ENCODE results near the gene FMOD. TPM values are rescaled to one million over a fixed set of nuclear protein-coding genes. Genes with fewer than 3 reads are reported as not detected.

Gene FMOD
- total RNA-seq, result 10 to 100 TPM in 2 of 4 donors, 1 to 10 TPM in 2; 4.3 to 29.9 (median 9.9) TPM

DNA sequence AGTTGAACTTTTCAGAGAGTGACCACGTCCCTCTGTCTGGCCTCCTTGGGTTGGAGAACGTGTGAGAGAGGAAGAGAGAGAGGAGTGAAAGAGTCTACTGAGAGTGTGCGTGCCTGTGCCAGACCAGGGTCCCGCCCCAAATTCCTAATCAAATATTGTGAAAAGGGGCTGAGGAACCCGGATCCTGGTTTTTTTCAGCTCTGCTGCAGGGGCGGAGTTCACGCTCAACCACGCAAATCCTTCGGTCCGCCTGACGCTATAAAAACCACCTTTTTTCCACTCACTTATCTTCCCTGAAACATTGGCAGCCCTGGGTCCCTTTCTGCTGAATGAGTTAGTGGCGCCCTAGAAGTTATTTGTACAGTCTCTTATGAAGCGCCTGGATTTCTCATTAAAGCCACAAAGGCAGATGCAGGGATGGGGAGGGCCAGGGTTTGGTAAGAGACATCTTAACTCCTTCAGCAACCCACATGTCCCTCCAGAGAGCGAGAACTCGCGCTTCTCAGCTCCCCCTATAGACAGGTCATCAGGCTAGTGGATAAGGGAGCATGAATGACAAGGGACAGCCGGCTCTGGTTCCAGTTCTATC lies at the start of gene FMOD:
Gene FMOD, minus strand, starts transcription at position 86 of the 589 bp plus-strand sequence. CDS start 2,852 bp downstream, outside the sequence.
- H3K4me1 ChIP-seq, result peaks cover 3 to 30% (median 7%) of the 10 kb centered on the region in 3 donors
- peak within 1 kb of the TSS in 3 of 4 donors; percentile 54 to 67 (median 62) for H3K27ac ChIP-seq
- WGBS, 2 donors, result 11 to 15% methylated on average over 16 to 17 of the region's 17 CpGs
- intact Hi-C loops (cut with DNase I), result no loop called here
- no peak for DNase-seq
- peak within 1 kb of the TSS in 3 of 4 donors; percentile 16 to 46 (median 27) for H3K4me3 ChIP-seq
- H3K9me3 ChIP-seq, result no peaks in the 10 kb centered on the region
- H3K36me3 ChIP-seq, result no peaks in the 10 kb centered on the region
- no peaks in the 10 kb centered on the region for H3K27me3 ChIP-seq
- peak in 1 of 4 donors; percentile 37 for TF ChIP-seq POLR2A (IDR thresholded peaks at IDR 0.05)
- TF ChIP-seq, protein P1, sequence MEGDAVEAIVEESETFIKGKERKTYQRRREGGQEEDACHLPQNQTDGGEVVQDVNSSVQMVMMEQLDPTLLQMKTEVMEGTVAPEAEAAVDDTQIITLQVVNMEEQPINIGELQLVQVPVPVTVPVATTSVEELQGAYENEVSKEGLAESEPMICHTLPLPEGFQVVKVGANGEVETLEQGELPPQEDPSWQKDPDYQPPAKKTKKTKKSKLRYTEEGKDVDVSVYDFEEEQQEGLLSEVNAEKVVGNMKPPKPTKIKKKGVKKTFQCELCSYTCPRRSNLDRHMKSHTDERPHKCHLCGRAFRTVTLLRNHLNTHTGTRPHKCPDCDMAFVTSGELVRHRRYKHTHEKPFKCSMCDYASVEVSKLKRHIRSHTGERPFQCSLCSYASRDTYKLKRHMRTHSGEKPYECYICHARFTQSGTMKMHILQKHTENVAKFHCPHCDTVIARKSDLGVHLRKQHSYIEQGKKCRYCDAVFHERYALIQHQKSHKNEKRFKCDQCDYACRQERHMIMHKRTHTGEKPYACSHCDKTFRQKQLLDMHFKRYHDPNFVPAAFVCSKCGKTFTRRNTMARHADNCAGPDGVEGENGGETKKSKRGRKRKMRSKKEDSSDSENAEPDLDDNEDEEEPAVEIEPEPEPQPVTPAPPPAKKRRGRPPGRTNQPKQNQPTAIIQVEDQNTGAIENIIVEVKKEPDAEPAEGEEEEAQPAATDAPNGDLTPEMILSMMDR (IDR thresholded peaks at IDR 0.05), result no peak

GRCh38 chr1:203396595-203397194 lies 45.8 kb upstream of the FMOD start:
- Histone ChIP-seq H3K27me3 (peaks cover 0 to 16% (median 1%) of the 10 kb centered on the region in 4 donors), H3K36me3 (no peaks in the 10 kb centered on the region), H3K4me3 (no peak overlapping the region), H3K27ac (no peak overlapping the region), H3K9me3 (no peaks in the 10 kb centered on the region), H3K4me1 (peaks cover 0 to 7% (median 0%) of the 10 kb centered on the region in 3 donors)
- intact Hi-C loops (cut with DNase I), result no loop called here
- TF ChIP-seq, protein P1 (IDR thresholded peaks at IDR 0.05), result no peak
- no peak for TF ChIP-seq POLR2A (IDR thresholded peaks at IDR 0.05)
- 66 to 68% methylated on average over 7 of the region's 7 CpGs for WGBS, 2 donors
- DNase-seq, result no peak

- no peaks in the 10 kb centered on the region for H3K9me3 ChIP-seq
- WGBS, 2 donors, result 56 to 59% methylated on average over 6 of the region's 6 CpGs
- DNase-seq, result no peak
- no peaks in the 10 kb centered on the region for H3K4me1 ChIP-seq
- no peak for TF ChIP-seq POLR2A (IDR thresholded peaks at IDR 0.05)
- peaks cover 0 to 16% (median 1%) of the 10 kb centered on the region in 4 donors for H3K27me3 ChIP-seq
- intact Hi-C loops (cut with DNase I), result no loop called here
- H3K36me3 ChIP-seq, result no peaks in the 10 kb centered on the region
- H3K27ac ChIP-seq, result no peak overlapping the region
- H3K4me3 ChIP-seq, result no peak overlapping the region
Measured at GRCh38 chr1:203395751-203396150, 44.8 kb upstream of the FMOD start.

DNA sequence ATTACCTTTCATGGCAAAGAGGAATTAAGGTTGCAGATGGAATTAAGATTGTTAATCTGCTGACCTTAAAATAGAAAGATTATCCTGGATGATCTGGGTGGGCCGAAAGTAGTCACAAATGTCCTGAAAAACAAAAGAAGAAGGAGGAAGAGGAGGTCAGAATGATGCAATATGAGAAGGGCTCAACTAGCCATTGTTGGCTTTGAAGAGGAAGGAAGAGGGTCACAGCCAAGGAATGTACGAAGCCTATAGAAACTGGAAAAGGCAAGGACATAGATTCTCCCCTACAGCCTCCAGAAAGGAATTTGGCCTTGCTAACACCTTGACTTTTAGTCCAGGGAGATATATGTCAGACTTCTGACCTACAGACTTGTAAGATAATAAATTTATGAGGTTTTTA lies 39.4 kb upstream of the FMOD start:
- Histone ChIP-seq H3K36me3 (no peaks in the 10 kb centered on the region), H3K4me3 (no peak overlapping the region), H3K27me3 (peaks cover 0 to 13% (median 0%) of the 10 kb centered on the region in 4 donors), H3K4me1 (no peaks in the 10 kb centered on the region), H3K27ac (no peak overlapping the region), H3K9me3 (no peaks in the 10 kb centered on the region)
- DNase-seq, result no peak
- WGBS, 2 donors, result 59 to 61% methylated on average over 2 of the region's 2 CpGs
- intact Hi-C loops (cut with DNase I), result no loop called here
- TF ChIP-seq, protein P1 (IDR thresholded peaks at IDR 0.05), result no peak
- no peak for TF ChIP-seq POLR2A (IDR thresholded peaks at IDR 0.05)

DNA sequence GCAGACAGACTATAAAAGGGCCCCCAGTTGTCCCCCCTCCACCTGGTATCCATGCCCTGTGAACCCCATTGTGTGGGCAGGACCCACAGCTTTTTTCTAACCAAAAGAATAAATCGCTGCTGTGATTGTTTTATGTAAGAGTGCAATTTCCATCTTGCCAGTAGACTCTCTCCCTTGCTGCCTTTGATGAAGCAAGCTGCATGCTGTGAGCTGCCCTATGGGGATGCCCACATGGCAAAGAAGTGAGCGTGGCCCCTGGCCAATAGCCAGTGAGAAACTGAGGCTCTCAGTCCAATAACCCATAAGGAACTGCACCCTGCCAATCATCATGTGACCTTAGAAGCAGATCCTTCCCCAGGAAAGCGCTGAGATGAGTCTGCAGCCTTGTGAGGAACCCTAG lies 37.8 kb upstream of the FMOD start:
- Histone ChIP-seq H3K27ac (no peak overlapping the region), H3K4me3 (no peak overlapping the region), H3K36me3 (no peaks in the 10 kb centered on the region), H3K9me3 (no peaks in the 10 kb centered on the region), H3K4me1 (no peaks in the 10 kb centered on the region), H3K27me3 (peaks cover 0 to 13% (median 0%) of the 10 kb centered on the region in 4 donors)
- WGBS, 2 donors, result 60 to 78% methylated on average over 2 to 3 of the region's 3 CpGs
- intact Hi-C loops (cut with DNase I), result no loop called here
- no peak for DNase-seq
- TF ChIP-seq POLR2A (IDR thresholded peaks at IDR 0.05), result no peak
- TF ChIP-seq, protein P1 (IDR thresholded peaks at IDR 0.05), result no peak
